Measurements from ENCODE around the gene LRRC3.

The LRRC3 gene

DNA sequence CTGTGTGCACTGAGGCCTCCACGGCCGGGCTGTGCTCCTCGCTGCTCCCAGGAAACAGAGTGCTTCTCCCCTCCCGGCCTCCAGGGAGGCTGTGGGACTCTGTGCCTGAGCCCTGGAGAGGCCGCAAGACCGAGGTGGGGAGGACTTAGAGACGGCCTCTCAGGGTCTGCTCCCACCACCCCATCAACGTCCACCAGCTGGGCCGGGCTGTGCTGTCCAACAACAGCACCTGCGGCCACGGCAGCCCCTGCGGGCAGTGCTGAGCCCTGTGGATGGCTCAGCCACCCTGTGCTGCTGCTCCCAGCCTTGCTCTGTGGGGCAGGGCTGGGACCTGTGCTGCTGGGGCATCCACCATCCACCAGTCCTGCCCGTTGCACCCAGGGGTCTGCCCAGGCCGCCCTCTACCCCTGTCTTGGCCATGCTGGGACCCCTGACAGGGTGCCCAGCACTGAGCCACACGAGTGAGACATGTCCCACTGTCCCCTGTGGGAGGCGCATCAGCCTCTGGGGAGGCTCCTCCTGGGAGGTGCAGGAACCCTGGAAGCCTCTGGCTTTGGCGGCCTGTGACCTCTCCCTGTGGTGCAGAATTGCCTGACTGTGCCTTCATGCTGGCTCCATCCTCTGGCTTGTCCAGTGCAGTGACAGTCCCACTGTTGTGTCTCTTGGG is 31.2 kb upstream of the LRRC3 start:
- no peak for DNase-seq (ENCODE audit: low spot score)

DNA sequence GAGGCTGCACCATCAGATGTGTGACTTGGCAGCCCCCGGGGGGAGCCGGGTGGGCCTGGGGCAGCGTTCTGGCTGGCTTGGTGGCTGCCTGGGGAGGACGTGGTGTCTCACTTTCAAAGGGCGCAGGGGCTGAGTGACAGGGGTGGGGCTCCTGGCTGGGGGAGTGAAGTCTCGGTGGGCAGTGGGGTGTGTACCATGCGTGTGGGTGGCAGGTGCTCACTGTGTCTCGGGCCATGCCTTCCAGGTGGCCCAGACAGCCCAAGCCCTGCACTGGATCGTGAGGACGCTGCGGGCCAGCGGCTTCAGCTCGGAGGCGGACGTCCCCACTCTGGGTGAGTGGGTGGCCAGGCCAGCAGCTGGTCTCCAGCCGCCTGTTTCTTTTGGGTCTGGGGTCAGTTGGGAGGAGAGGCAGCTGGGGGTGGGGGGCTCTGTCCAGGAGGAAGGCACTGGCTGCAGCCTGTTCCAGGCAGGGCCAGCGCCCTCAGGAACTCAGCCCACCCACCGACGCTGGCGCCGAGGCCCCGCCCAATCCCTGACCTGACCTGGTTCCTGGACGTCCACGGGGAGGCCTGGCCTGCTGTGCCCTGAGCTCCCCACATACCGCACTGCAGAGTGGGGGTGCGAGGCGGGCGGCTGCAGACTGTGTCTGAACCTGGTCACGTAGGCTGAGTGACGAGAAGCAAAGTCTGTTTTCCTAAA is 30.6 kb upstream of the LRRC3 start:
- DNase-seq (ENCODE audit: low spot score) = no peak

GRCh38 chr21:44425307-44425894 is 29.9 kb upstream of the LRRC3 start:
- no peak for DNase-seq (ENCODE audit: low spot score)

DNA sequence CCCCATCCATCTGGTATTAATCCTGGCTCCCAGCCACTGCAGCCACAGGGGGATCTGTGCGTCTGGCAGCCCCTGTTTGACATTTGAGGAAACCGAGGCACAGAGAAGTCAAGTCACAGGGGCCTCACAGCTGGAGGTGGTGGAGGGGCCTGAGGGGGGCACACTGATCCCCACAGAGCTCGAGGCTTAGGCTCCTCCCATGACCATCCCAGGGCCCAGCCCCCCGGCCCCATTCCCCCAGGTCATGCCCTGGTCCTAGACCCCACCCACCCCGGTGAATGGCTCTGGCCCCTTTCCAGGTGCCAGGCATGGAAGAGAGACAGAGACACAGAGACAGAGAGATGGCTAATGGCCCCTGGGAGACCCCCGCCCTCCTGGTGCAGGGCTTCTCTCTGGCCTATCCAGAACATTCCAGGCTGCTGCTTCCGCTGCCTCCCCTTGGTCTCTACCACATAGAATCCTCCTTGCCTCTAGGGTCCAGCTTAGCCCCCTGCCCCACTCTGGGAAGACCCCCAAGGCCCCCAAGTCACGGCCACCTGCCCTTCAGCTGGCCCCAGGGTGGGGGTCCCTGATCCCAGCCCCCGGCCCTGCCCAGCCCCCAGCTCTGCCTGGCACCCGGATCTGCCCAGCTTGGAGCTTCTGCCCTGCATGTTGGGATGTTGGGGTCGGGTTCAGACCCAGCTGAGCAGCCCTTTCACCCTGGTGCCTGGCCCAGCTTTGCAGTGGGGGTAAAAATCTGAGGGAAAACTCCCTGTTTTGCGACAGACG is 29.2 kb upstream of the LRRC3 start:
- no peak for DNase-seq (ENCODE audit: low spot score)

- DNase-seq (ENCODE audit: low spot score) = no peak
These were observed 28.6 kb upstream of the LRRC3 start for GRCh38 chr21:44426663-44427191.

DNA sequence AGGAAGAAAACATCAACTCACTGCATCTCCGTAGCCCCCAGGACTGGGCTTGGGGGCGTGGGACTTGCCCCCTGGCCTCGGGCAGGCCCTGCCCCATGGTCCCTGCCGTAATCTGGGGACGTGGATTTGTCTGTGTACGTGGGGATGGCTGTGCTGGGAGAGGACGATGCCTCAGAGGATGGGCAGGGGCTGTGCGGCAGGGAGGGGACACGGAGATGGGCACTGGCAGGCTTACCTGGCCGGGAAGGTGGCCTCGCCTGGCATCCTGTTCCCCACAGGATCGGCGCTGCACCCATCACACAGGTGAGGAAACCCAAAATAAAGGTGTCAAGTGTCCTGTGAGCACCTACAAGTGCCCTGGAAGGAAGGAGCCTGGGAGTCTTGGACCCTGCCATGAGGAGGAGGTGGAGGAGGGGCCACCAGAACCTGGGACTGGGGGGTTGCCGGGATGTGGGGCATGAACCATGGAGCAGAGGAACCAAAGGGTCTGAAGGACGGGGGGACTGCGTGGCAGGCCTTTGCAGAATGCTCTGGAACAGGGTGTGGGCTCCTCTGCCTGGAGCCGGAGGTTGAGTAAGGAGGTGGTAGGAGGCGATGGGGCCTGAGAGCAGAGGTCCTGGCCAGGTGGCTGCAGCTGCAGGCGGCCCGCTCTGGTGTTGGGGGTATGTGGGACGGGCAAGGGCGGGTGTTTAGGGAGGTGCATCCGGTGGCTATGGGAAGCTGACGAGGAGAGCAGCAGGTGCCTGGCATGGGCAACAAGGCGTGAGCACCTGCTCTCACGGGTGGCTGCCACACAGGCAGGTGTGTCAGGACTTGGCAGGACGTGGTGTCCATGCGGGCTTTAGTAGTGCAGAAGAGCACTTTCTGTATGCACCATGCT is 27.8 kb upstream of the LRRC3 start:
- no peak for DNase-seq (ENCODE audit: low spot score)

DNA sequence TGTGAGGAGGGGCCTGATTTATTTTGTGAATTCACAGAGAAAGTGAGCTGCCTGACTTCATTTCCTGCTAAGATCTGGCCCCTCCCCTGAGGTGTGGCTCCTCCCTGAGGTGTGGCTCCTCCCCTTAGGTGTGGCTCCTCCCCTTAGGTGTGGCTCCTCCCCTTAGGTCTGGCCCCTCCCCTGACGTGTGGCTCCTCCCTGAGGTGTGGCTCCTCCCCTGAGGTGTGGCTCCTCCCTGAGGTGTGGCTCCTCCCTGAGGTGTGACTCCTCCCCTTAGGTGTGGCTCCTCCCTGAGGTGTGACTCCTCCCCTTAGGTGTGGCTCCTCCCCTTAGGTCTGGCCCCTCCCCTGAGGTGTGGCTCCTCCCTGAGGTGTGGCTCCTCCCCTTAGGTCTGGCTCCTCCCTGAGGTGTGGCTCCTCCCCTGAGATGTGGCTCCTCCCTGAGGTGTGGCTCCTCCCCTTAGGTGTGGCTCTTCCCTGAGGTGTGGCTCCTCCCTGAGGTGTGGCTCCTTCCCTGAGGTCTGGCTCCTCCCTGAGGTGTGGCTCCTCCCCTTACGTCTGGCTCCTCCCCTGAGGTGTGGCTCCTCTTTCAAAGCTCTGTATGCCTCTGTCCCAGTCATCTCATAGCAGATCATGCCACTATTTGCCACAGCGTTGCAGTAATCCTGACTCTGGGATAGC is 26.9 kb upstream of the LRRC3 start:
- no peak for DNase-seq (ENCODE audit: low spot score)

DNA sequence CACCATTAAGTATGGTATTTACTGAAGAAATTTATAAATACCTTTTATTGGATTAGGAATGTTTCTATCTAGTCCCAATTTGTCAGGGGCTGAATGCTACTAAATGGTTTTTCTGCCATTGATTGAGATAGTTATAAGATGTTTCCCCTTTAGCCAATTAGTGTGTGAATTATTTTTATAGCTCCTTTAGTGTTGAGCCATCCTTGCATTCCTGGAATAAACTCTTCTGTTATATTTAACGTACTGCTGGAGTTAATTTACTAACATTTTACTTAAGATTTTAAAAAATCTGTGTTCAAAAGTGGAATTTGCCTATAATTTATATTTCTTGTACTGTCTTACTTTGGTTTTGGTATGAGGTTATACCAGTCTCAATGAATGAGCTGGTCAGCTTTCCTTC is 25.4 kb upstream of the LRRC3 start:
- no peak for DNase-seq (ENCODE audit: low spot score)

GRCh38 chr21:44431300-44431699 is 24.0 kb upstream of the LRRC3 start:
- no peak for DNase-seq (ENCODE audit: low spot score)

GRCh38 chr21:44432841-44433790 is 22.2 kb upstream of the LRRC3 start:
- no peak for DNase-seq (ENCODE audit: low spot score)

DNA sequence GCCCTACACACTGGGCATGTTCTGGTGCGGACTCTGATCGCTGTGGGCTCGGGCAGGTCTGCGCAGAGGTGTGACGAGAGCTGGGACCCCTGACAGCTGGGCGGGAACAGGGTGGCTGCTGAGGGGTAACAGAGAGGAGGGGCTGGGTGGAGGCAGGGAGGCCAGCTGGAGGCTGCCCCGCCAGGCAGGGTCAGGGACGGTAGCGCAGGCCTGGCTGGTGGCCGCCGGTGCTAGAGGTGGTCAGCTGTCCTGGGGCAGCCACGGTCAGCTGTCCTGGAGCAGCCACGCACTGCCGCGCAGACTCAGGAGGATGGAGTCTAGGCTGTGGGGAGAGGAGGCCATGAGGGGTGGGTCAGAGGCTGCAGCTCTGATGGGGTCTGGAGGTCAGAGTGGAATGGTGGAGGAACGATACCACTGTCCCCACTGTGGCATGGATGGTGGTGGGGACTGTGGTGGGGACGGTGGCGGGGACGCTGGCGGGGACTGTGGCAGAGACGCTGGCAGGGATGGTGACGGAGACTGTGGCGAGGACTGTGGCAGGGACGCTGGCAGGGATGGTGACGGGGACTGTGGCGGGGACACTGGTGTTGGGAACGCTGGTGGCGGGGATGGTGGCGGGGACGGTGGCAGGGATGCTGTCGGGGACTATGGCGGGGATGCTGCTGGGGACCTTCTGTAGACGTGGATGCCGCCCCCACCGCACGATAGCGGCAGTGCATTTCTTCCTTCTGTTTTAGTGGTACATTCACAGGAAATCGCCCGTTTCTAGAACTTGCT is 21.3 kb upstream of the LRRC3 start:
- DNase-seq (ENCODE audit: low spot score) = no peak

GRCh38 chr21:44434568-44434925 is 20.8 kb upstream of the LRRC3 start:
- DNase-seq (ENCODE audit: low spot score) = no peak

GRCh38 chr21:44434936-44435635 is 20.2 kb upstream of the LRRC3 start:
- no peak for DNase-seq (ENCODE audit: low spot score)

GRCh38 chr21:44436111-44436611 is 19.1 kb upstream of the LRRC3 start:
- DNase-seq (ENCODE audit: low spot score) = no peak

- DNase-seq (ENCODE audit: low spot score) = no peak
These were observed 18.4 kb upstream of the LRRC3 start for GRCh38 chr21:44436958-44437357.

GRCh38 chr21:44437371-44437695 is 18.0 kb upstream of the LRRC3 start:
- DNase-seq (ENCODE audit: low spot score) = no peak

- DNase-seq (ENCODE audit: low spot score) = no peak
These were observed 17.4 kb upstream of the LRRC3 start for GRCh38 chr21:44437696-44438431.

Data from hepatic stellate cell (primary cell).